GM12872 (cell line): Measurements from ENCODE around the gene ZBTB25.

Source experiments
- TF ChIP-seq, protein P1 (sequence below): IDR thresholded peaks from 3 replicates; pipeline ENCODE4 v1.5.1; 2011; ENCODE audit warnings: low read depth, mild to moderate bottlenecking, low read length, moderate library complexity; ENCODE audit not compliant: insufficient read depth

The ZBTB25 gene

DNA sequence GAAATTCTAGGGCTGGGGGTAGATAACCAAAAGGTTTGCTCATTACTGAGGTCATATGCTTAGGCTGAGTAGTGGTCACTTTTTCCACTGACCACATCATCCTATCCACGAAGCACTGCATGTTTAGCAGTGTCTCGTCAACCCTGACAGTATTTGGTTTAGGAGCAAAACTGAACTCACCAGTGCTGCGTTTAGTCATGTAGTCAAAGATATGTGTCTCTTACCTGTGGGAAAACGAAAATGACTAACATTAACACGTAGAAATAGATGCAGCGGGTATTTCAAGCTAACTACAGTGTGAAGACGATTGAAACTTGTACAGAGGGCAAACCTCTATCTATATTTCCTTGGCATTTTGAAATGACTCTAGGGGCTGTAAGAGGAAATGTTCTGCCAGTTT, 80.9 kb downstream of the ZBTB25 start:
- TF ChIP-seq, protein P1, sequence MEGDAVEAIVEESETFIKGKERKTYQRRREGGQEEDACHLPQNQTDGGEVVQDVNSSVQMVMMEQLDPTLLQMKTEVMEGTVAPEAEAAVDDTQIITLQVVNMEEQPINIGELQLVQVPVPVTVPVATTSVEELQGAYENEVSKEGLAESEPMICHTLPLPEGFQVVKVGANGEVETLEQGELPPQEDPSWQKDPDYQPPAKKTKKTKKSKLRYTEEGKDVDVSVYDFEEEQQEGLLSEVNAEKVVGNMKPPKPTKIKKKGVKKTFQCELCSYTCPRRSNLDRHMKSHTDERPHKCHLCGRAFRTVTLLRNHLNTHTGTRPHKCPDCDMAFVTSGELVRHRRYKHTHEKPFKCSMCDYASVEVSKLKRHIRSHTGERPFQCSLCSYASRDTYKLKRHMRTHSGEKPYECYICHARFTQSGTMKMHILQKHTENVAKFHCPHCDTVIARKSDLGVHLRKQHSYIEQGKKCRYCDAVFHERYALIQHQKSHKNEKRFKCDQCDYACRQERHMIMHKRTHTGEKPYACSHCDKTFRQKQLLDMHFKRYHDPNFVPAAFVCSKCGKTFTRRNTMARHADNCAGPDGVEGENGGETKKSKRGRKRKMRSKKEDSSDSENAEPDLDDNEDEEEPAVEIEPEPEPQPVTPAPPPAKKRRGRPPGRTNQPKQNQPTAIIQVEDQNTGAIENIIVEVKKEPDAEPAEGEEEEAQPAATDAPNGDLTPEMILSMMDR, result no peak

DNA sequence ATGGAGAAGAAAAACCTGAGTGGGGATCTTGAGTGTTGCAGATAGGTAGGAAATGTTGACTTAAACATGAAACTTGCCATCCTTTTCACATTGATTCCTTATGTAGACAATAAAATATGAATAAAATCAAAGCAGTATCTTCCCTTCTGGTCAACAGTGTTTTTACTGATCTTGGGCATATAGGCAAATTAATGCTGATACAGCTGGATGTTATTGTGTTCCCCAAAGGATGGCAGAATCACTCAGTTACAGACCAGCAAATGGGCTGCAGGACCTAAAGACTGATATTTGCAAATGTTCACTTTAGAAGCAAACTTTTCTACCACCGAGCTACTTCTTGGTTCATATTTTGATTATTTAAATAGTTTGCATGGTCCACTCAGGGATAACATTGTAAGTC, 81.6 kb downstream of the ZBTB25 start:
- TF ChIP-seq, protein P1, result no peak

GRCh38 chr14:64421166-64421565, 82.5 kb downstream of the ZBTB25 start:
- TF ChIP-seq, protein P1, result no peak

DNA sequence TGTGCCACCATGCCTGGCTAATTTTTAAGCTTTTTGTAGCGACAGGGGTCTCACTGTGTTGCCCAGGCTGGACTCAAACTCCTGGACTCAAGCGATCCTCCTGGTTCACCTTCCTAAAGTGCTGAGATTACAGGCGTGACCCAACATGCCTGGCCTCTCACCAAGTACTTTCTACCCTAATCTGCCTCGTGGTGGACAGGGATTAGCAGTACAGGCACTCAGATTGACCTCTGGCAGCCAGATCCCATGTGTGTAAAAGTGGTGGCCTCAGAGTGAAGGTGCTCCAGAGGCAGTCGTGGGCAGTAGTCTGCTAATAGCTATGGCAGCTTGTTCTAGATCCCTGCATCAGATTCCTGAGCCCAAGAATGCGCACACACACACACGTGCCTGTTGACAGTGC, 84.6 kb downstream of the ZBTB25 start:
- TF ChIP-seq, protein P1, result no peak

GRCh38 chr14:64417771-64418125, 85.9 kb downstream of the ZBTB25 start:
- TF ChIP-seq, protein P1, result no peak

- TF ChIP-seq, protein P1, result no peak
Observed at GRCh38 chr14:64417055-64417770, 86.4 kb downstream of the ZBTB25 start.

- TF ChIP-seq, protein P1, result no peak
Observed at GRCh38 chr14:64416348-64416932, 87.2 kb downstream of the ZBTB25 start.
